ENCODE results near the gene IRX5.

Gene IRX5

GRCh38 chr16:54897930-54898329 is 32.7 kb upstream of the IRX5 start:
- no peak for DNase-seq (ENCODE audit: insufficient read length, low spot score)
- no peak for FAIRE-seq
- TF ChIP-seq CTCF (IDR thresholded peaks at IDR 0.05; ENCODE audit: insufficient read depth, missing control alignments) = no peak

DNA sequence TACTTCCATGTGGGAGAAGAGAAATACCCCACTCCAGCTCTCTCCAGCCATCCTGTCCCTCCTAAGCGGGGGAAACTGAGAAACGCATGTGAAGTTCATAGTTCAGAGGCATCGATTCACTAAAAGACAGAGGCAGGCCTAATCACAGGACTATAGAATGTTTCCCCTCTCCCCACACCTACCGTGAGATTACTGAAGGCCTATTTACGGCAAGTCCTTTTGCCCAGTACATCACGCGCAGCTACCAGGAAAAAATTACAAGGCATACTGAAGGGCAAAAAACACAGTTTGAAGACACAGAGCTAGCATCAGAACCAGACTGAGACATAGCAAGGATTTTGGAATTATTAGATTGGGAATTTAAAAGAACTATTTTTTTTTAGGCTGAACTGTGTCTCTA is 29.1 kb upstream of the IRX5 start:
- TF ChIP-seq CTCF (IDR thresholded peaks at IDR 0.05; ENCODE audit: insufficient read depth, missing control alignments) = no peak
- FAIRE-seq (no peak), DNase-seq (ENCODE audit: insufficient read length, low spot score) (no peak)

GRCh38 chr16:54903047-54903446 is 27.6 kb upstream of the IRX5 start:
- no peak for TF ChIP-seq CTCF (IDR thresholded peaks at IDR 0.05; ENCODE audit: insufficient read depth, missing control alignments)
- no peak for DNase-seq (ENCODE audit: insufficient read length, low spot score)
- FAIRE-seq = no peak

DNA sequence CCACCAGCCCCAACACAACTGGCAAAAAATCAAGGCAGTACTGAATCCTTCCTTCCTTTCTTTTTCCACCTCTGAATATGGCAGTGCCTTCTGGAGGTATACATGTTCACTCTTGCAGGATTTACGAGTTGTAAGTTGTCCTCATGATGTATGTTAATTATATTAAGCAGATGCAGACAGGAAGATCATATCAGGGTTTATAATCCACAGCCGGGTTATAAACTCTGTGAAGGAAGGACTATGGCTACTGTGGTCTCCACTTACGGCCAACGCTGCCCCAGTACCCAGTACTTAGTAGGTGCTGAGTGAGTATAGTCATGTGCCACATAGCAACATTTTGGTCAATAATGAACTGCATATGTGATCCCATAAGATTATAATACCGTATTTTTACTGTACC is 19.6 kb upstream of the IRX5 start:
- FAIRE-seq = no peak
- no peak for TF ChIP-seq CTCF (IDR thresholded peaks at IDR 0.05; ENCODE audit: insufficient read depth, missing control alignments)
- DNase-seq (ENCODE audit: insufficient read length, low spot score) = no peak

- DNase-seq (ENCODE audit: insufficient read length, low spot score) = no peak
- no peak for FAIRE-seq
- TF ChIP-seq CTCF (IDR thresholded peaks at IDR 0.05; ENCODE audit: insufficient read depth, missing control alignments) = no peak
Observed at GRCh38 chr16:54912720-54913119, 17.9 kb upstream of the IRX5 start.

- no peak for FAIRE-seq
- no peak for TF ChIP-seq CTCF (IDR thresholded peaks at IDR 0.05; ENCODE audit: insufficient read depth, missing control alignments)
Observed at GRCh38 chr16:54921206-54921824, 9.3 kb upstream of the IRX5 start.

DNA sequence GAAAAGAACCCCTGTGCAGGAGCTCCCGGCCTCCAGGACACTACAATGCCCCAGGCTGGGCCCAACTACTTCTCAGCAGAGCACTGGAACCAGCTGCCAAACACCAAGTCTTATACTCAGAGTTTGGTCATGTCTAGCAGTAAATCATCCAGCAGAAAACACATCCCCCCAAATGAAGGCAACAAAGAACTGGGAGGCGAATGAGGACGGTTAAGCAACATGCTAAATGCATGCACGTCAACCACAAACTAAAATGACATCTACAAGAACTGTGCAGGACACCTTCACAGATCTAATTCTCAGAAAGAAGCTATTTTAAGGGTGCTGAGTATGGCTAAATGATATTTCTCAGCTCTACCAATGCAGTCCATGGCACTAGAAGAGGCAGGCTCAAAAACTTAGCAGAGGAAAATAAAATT is 7.6 kb upstream of the IRX5 start:
- FAIRE-seq = no peak
- DNase-seq (ENCODE audit: insufficient read length, low spot score) = no peak
- TF ChIP-seq CTCF (IDR thresholded peaks at IDR 0.05; ENCODE audit: insufficient read depth, missing control alignments) = no peak

More at GRCh38 chr16:54921206-54921824, 9.3 kb upstream of the IRX5 start:
- DNase-seq (ENCODE audit: insufficient read length, low spot score) = no peak

All from D721Med (cell line).